Activated CD4-positive, alpha-beta T cell treated with anti-CD3 and anti-CD28 coated beads for 24 hours (primary cell): ENCODE results near the gene RUVBL1.

Experiments used
- DNase-seq, 2 donors: peaks; one replicate each; pipeline ENCODE4 v3.0.0-alpha.2; 2020; ENCODE audit warnings: low read depth in 2 of 2

Gene RUVBL1

DNA sequence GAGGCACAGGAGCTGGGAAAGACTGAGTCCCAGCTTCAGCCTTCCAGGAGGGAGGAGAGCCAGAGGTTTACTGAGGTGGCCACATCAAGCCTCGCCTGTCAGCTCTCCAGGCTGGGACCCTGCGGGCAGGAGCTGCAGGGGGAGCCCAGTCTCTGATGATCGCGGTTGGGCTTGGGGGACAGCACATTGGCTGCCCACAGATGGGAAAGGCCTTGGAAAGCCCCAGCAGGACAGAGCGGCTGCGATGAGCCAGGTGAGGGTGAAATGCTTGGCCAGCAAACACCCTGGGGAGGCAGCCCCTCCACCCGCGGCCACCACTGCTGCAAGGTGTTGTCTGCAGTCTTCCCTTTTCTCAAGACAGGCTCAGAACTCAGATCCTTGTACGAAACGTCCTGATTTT, 40.2 kb downstream of the RUVBL1 start:
- DNase-seq, result no peak

DNA sequence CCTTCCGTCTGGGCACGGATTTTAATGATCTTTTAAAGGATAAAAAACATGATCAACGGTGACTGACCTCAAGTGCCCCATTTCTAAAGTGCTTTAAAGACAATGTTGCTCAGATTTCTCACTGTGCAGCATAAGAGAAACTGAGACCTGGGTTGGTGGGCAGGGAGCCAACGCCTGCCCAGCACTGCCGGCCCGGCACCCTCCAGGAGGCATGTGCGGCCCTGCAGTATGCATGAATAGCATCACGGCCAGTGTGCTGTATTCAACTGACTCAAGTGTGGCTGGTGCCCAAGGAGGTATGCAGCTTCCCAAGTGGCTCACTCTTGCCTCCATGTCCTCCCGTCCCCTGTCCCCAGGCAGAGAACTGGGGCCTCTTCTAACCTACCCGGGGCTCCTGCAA, 41.1 kb downstream of the RUVBL1 start:
- no peak for DNase-seq

DNA sequence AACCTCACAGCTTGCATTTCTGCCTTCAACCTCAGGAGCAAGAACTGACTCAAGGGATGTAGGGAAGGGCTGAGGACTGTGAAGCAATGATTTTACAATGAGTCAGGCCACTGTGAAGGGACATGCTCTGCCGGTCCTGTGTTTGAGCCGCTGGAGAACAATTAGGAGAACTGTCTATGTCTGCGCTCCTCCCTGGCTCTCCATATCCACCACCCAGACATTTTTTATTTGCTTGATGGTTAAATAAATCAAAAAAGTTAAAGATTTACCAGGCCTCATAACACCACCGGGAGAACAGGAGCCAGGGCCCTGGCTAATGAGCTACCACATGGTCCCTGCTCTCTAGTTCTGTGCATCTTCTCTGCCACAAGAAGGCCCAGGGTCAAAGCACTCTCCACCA, 41.8 kb downstream of the RUVBL1 start:
- no peak for DNase-seq

DNA sequence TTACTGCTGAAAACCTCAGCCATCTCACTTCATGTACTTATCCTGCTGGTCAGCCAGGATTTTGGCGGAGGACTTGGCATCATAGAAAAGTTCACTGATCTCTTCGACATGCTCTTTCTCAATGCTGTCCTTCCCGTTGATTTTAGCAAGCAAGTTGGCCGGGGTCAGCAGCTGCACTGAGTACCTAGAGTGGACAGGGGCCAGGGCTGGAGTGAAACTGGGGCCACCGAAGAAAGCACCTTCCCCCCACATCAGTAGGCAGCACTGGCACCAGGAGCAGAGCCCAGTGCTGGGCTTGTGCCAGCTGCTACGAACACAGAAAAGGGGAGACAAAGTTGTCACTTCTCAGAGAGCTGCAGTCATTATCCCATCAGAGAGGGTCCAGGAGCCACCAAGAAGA, 42.4 kb downstream of the RUVBL1 start:
- no peak for DNase-seq

DNA sequence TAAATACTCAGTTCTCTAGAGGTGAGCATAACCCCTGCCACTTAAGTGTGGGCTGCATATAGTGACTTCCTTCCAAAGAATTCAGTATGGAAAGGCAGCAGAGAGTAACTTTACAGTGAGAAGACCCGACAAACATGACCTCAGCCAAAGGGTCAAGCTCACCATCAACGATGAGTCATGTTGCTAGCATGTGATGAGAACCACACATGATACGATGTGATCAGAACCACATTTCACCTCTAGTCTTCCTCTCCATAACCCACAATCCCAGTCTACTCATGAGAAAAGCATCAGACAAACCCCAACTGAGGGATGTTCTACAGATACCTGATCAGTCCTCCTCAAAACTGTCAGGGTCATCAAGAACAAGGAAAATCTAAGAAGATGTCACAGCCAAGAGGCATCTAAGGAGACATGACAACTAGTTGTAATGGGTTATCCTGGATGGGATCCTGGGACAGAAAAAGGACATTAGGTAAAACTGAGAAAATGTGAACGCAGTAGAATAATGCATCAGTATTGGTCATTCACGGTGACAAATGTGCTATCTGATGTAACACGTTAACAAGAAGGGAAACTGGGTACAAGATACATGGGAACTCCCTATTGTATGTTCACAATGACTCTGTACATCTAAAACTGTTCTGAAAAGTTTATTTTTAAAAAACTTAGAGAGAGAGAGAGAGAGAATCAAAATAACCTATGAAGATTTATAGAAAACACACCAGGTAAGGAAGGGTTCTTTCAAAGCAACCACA, 43.1 kb downstream of the RUVBL1 start:
- DNase-seq, result no peak

DNA sequence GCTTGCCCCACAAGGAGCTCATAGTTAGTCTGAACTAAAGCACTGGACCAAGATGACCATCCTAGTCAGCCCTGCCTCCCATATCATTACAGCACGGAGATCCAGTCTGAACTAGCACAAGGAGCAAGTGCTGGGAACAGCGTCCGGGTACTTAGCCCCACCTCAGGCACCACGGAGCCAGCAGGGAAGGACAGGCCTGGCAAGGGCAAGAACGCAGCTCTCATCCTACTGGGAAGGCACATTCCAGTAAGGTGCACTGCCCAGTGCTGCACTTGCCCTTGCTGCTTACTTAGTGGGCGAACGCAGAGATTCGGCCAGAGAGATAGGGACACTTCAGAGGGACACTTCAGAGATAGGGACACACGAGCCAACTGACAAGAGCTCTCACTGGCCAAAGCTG, 43.8 kb downstream of the RUVBL1 start:
- no peak for DNase-seq

DNA sequence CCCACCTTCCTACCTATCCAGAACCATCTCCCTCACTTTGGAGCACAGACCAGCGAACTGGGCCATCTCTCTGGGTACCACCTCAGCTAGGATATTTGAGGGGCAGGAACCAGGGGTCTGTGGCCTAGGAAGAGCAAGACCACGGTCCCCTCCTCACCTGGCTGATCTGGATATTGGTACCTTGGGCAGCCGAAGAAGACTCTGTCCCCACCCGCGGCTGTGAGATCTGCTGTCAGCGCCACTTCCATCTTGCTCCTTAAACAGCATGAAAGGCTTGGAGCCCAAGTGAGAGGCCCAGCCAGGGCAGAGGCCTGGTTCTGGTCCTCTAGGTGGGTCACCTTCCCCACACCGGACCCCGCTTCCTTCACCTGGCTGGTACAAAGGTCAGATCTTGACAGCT, 44.7 kb downstream of the RUVBL1 start:
- no peak for DNase-seq

DNA sequence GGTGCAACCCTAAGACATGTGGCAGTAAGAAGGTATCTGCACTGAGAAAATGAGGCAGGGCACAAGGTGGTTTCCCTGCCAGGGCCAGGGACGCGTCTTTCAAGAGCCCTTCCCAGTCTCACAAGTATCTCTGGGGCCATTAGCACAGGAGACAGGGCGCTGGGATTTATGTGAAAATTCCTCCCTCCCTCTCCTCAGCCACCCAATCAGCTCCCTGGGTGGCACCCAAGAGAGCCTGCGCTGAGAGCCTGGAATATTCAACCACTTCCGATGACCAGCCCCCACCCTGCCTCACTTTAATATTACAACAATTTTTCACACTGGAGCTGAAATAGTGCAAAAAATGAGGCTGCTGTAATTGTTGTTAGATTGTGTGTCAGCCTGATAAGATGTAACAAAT, 45.3 kb downstream of the RUVBL1 start:
- no peak for DNase-seq

DNA sequence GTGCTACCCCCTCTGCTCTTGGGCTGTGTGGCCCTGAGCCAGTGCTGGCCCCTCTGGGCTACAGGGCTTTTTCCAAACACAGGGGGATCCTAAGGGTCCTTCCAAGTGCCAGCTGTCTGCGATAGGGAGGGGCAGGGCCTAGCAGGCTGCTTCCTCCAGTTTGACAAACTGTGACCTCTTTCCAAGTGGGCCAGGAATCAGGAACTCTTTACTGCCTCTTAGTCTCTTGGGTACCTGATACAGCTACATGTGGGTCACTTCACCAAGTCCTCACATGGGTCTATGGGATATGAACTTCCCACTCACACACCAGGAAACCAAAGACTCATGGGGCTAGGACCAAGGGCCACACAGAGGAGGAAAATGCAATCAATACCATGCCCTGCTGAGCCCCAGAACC, 45.9 kb downstream of the RUVBL1 start:
- DNase-seq, result no peak

DNA sequence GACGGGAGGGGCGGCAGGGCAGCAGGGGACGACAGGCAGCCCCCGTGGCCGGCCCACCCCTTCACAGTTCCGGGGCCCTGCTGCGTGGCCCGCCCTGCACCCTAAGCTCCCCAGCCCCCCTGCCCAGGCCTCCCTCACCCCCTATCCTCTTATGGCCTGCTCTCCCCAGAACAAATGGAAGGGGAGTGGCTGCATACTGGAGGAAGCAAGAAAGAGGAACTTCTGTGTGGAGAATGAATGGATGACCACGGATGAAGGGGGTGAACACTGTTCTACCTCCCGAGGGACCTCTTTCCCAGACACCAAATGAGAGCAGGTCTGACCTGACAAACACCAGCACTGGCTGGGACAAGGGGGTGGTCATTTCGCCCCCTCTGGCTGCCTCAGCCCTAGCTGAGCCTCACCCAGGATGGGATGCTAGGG, 46.4 kb downstream of the RUVBL1 start:
- DNase-seq, result no peak

DNA sequence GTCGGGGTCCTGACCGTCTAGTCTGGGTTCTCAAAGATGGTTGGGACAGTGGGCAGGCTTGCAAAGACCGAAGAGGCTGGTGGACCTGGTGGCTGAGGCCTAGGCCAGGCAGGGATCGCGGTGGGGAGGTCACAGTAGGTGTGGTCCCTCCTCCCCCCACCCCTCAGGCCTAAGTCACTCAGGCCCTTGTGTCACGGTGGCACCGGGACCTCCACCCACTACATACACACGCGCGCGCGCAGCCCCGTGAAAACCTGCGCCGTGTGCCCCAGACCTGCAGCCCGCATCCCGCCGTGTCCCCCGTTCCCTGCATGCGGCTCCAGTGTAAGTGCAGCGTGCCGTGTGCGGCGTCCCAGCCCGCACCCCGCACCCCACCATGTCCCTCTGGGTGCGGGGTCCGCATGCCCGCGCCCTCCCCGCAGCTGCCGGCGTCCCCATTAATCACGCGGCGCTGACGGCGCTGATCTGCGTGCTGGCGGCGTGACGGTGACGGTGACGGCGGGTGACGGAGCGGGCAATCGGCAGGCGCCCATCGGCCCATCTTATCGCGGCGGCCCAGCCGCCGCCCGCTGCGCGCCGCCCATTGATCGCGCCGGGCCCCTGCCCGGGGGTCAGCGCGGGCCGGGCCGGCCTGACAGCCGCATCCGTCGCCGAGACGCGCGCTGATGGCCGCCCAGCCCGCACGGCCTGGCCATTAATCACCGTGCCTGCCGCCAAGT, 47.0 kb downstream of the RUVBL1 start:
- no peak for DNase-seq

DNA sequence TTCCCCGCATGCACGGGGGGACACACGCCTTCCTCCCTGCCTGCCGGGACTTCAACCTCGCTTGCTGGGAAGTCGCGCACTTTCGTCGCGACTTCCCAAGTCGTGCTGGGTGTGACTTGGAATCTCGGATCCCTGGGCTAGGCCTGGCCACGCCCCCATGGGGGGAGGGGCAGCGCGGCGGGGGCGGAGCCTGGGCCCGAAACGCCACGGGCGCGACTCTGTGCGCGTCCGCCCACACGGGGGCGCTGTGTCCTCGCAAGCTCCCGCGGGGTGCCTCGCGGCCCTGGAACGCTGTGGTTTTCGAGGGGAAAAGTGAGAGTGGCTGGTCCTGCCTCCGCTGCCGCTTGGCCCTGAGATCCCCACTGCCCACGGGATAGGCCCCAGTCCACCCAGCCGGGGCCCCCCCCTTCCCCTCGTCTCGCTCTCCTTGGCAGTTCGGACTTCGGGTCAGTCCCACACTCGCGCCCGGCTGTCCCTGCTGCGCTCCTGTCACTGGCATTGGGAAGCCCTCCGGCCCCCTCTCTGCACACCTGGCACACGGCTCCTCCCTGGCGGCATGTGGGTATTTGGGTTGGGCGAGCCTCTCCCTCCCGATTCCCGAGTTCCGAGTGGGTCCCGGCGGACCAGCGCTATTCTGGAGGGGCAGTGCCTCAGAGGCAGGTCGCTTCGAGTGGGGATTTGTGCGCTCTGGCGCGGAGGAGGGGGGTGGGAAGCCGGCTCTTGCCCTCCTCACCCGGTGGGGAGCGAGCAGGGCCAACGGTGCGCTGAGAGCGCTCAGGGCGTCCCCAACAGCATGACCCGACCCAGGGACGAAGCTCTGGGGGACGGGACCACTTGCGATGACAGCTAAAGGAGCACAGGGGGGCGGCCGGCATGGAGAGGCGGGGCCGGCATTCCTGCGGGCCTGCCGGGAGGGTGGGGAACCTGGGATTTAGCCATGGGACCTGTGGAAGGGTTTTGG, 47.8 kb downstream of the RUVBL1 start:
- peak; percentile 73 to 78 for DNase-seq

DNA sequence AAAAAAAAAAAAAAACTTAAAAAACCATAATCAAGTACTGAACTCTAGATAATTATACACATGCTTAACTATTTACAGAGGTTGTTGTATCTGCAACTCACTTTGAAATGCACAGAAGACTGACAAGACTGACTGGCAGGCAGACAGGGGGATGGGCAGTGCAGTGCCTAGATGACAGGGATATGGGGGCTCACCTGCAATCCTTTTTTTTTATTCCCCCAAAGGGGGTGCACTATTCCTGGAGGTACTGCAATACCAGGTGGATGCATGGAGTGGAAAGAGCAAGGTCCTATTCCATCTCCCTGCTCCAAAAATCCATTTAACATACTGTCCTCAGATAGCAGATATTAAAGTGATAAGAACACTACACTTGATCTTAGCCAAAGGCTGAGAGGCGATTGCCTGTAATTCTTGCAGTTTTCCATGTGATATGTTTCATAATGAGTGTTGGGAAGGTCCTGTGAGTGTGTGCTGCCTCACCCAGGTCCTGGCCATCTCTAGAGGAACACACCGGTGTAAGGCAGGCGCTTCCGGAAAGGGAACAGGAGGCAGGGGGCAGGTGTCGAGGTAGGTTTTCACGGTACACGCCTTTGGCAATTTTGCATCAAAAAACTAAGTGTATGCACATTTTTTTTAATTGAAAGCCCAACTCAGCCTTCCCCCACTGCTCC, 48.6 kb downstream of the RUVBL1 start:
- DNase-seq, result no peak

DNA sequence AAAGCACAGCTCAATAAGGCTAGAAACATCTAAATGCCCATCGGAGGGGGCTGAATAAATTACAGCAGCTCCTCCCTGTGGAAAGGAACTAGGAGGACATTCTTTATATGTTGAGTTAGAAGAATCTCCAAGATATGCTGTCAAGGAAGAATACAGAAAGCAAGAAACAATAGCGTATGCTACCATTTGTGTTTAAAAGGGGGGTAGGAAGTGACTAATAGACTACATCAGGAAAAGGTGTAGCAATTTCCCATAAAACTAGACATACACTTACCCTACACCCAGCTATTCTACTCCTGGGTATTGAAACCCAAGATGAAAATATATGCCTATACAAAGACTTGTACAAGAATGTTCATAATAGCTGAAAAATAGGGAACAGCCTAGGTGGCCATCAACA, 49.8 kb downstream of the RUVBL1 start:
- no peak for DNase-seq

DNA sequence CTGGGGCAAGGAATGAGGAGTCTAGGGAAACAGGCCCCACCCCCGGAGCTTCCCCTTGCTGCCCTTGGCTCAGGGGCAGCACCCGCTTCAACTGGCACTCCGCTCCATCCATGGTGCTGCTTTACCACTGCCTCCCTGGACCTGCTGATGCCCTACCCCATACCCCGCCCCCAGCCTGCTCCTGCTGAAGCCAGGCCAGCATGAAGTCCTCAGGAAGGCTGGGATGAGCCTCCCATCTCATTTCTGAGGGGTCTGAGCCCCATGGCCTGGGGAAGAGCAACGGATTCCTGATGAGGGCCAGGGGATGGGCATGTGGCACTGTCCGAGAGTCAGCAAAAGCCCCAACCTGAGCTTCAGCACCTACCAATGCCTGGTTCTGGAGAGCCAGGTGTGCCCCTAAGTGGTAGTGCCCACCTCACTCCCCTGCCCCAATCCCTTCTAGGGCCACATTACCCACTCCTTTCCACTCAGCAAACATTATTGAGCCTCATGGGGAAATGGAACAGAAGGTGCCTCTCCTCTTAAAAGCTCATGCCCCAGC, 50.4 kb downstream of the RUVBL1 start:
- no peak for DNase-seq

DNA sequence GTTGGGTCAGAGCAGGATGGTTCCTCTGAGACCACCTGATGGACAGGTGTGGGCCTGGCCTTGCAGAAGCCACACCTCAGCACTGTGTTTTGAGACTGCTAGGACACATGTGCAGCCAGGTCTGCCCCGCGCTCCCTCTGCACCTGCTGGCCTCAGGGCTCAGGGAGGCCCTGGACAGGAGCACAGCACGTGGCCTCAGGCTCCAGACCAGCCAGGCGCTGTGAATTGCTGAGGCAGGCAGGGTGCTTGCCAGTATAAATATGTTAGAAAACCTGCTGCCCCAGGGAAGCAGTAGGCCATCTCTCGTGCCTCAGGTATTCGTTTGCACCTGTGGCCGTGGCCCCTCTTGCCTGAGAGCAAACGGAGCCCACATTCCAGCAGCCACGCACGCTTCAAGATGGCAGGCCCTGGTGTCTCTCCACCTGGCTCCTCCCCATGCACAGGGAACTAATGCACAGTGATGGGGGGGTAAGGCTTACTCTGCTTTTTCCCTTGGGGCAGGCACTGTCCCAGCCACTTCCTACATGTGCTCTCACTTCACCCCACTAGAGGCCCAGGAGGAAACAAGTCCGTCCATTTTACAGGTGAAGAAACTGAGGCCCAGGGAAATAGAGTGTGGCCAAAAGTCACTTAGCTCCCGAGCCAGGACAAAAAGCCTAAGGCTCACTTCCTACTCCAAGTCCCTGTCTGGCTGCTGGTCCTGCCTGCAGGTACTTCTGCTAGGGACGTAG, 51.0 kb downstream of the RUVBL1 start:
- DNase-seq, result no peak

DNA sequence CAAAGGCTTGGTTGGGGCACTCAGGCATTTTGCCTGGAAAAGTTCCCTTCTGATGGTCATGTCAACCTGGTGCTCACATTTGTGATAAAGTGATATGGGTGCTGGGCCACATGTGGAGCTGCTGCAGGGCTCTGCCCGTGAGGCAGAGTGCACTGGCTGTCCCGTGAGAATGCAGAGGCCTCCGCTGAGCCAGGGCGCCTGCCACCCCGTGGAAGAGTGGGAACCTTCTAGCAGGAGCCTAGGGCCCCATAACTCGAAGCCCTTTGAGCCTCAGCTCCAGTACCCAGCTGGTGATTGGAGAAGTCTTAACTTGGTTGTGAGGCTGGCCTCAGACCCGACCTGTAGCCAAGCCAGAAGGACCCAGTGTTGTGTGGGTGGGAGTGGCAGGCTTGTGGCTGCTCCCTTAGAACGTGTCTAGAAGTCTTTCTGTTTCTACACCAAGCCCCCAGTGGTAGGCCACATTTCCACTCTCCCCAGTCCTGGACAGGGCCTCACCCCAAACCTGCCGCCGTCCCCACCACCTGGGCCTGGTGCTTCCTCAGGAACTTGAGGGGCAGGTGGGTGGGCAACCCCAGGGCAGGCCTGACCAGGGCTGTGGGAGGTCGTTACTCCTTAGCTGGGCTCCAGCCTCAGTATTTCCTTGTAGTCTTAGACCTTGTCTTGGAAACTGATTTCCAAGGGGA, 51.7 kb downstream of the RUVBL1 start:
- no peak for DNase-seq

DNA sequence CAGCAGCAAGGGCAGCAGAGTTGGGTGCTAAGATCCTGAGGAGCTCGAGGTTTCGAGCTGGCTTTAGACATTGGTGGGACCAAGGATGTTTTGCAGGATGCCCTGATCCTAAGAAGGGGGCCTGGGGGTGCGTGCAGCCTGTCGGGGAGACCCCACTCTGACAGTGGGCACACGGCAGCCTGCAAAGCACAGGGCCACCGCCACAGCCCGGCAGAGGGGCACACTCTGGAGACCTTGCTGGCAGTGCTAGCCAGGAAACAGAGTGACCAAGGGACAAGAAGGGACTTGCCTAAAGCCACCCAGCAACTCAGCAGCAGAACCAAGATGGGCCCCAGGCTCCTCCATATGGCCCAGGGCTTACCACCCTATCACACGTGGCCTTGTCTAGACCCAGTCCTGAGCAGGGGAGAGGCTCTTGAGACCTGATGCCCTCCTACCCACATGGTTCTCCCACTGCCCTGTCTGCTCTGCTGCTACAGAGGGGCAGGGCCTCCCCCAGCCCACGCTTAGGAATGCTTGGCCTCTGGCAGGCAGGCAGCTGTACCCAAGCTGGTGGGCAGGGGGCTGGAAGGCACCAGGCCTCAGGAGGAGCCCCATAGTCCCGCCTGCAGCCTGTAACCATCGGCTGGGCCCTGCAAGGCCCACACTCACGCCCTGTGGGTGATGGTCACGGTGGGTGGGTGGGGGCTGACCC, 52.6 kb downstream of the RUVBL1 start:
- no peak for DNase-seq

DNA sequence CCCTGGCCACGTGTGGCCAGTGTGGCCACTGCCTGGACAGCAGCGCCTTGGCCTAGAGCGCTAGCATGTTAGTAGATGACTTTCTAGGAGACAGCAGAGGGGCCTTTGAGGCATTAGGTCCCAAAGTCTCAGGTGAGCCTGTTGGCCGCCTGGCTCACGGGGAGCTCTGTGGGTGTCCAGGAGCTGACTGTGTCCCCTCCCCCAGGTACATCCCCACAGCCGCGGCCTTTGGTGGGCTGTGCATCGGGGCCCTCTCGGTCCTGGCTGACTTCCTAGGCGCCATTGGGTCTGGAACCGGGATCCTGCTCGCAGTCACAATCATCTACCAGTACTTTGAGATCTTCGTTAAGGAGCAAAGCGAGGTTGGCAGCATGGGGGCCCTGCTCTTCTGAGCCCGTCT, 54.3 kb downstream of the RUVBL1 start:
- no peak for DNase-seq
